ENCODE results near the gene TDRD7.

TDRD7 gene

GRCh38 chr9:97504381-97505216 lies 92.7 kb downstream of the TDRD7 start:
- no peaks in the 10 kb centered on the region for H3K9me2 ChIP-seq (ENCODE audit: low read depth, low read length)
- no peaks in the 10 kb centered on the region for H3K27me3 ChIP-seq (ENCODE audit: insufficient read depth, low read length)
- no peak overlapping the region for H3K27ac ChIP-seq (ENCODE audit: low read depth, low read length, poor library complexity, severe bottlenecking)
- no peaks in the 10 kb centered on the region for H3K79me2 ChIP-seq (ENCODE audit: insufficient read depth, low read length)
- H3F3A ChIP-seq (ENCODE audit: insufficient read depth, low read length): no peaks in the 10 kb centered on the region
- no peak overlapping the region for H3K4me3 ChIP-seq (ENCODE audit: low read depth, low read length, poor library complexity, severe bottlenecking)
- H3K36me3 ChIP-seq (ENCODE audit: insufficient read depth, low read length): no peaks in the 10 kb centered on the region
- peaks cover 11% of the 10 kb centered on the region for H3K4me1 ChIP-seq (ENCODE audit: insufficient read depth, low read length, severe bottlenecking)
- TF ChIP-seq CTCF (IDR thresholded peaks at IDR 0.05; ENCODE audit: low read length) (no peak), EZH2 (IDR thresholded peaks at IDR 0.05; ENCODE audit: borderline replicate concordance, low read length) (no peak)
- no peak overlapping the region for H3K9ac ChIP-seq (ENCODE audit: low read length)
- no peaks in the 10 kb centered on the region for H4K20me1 ChIP-seq (ENCODE audit: insufficient read depth, low read length)
- no peaks in the 10 kb centered on the region for H3K9me3 ChIP-seq (ENCODE audit: low read length)
- no peak overlapping the region for H2AFZ ChIP-seq (ENCODE audit: low read length)
- H3K4me2 ChIP-seq (ENCODE audit: low read length): no peak overlapping the region

GRCh38 chr9:97505845-97506244 lies 93.9 kb downstream of the TDRD7 start:
- Histone ChIP-seq H3K36me3 (ENCODE audit: insufficient read depth, low read length) (no peaks in the 10 kb centered on the region), H4K20me1 (ENCODE audit: insufficient read depth, low read length) (no peaks in the 10 kb centered on the region)

GRCh38 chr9:97506306-97506705 lies 94.4 kb downstream of the TDRD7 start:
- Histone ChIP-seq H3K27me3 (ENCODE audit: insufficient read depth, low read length) (no peaks in the 10 kb centered on the region), H3K4me3 (ENCODE audit: low read depth, low read length, poor library complexity, severe bottlenecking) (no peak overlapping the region), H3K4me2 (ENCODE audit: low read length) (no peak overlapping the region), H3K36me3 (ENCODE audit: insufficient read depth, low read length) (no peaks in the 10 kb centered on the region), H3K9me3 (ENCODE audit: low read length) (no peaks in the 10 kb centered on the region), H3K27ac (ENCODE audit: low read depth, low read length, poor library complexity, severe bottlenecking) (no peak overlapping the region), H3K9ac (ENCODE audit: low read length) (no peak overlapping the region), H3K79me2 (ENCODE audit: insufficient read depth, low read length) (no peaks in the 10 kb centered on the region), H3K4me1 (ENCODE audit: insufficient read depth, low read length, severe bottlenecking) (peaks cover 6% of the 10 kb centered on the region), H2AFZ (ENCODE audit: low read length) (no peak overlapping the region), H4K20me1 (ENCODE audit: insufficient read depth, low read length) (no peaks in the 10 kb centered on the region), H3F3A (ENCODE audit: insufficient read depth, low read length) (no peaks in the 10 kb centered on the region), H3K9me2 (ENCODE audit: low read depth, low read length) (no peaks in the 10 kb centered on the region)
- TF ChIP-seq CTCF (IDR thresholded peaks at IDR 0.05; ENCODE audit: low read length) (no peak), EZH2 (IDR thresholded peaks at IDR 0.05; ENCODE audit: borderline replicate concordance, low read length) (no peak)

More at GRCh38 chr9:97505845-97506244, 93.9 kb downstream of the TDRD7 start:
- H3K27ac ChIP-seq (ENCODE audit: low read depth, low read length, poor library complexity, severe bottlenecking): no peak overlapping the region
- no peaks in the 10 kb centered on the region for H3K79me2 ChIP-seq (ENCODE audit: insufficient read depth, low read length)
- no peaks in the 10 kb centered on the region for H3K9me2 ChIP-seq (ENCODE audit: low read depth, low read length)
- no peak overlapping the region for H2AFZ ChIP-seq (ENCODE audit: low read length)
- TF ChIP-seq CTCF (IDR thresholded peaks at IDR 0.05; ENCODE audit: low read length): no peak
- TF ChIP-seq EZH2 (IDR thresholded peaks at IDR 0.05; ENCODE audit: borderline replicate concordance, low read length): no peak
- H3K4me1 ChIP-seq (ENCODE audit: insufficient read depth, low read length, severe bottlenecking): peaks cover 11% of the 10 kb centered on the region
- no peak overlapping the region for H3K4me3 ChIP-seq (ENCODE audit: low read depth, low read length, poor library complexity, severe bottlenecking)
- no peaks in the 10 kb centered on the region for H3K27me3 ChIP-seq (ENCODE audit: insufficient read depth, low read length)
- H3K9ac ChIP-seq (ENCODE audit: low read length): no peak overlapping the region
- no peaks in the 10 kb centered on the region for H3K9me3 ChIP-seq (ENCODE audit: low read length)
- no peaks in the 10 kb centered on the region for H3F3A ChIP-seq (ENCODE audit: insufficient read depth, low read length)
- no peak overlapping the region for H3K4me2 ChIP-seq (ENCODE audit: low read length)

Measured in OCI-LY1 (cell line).